ENCODE data around the gene FOXO3.

Gene FOXO3

DNA sequence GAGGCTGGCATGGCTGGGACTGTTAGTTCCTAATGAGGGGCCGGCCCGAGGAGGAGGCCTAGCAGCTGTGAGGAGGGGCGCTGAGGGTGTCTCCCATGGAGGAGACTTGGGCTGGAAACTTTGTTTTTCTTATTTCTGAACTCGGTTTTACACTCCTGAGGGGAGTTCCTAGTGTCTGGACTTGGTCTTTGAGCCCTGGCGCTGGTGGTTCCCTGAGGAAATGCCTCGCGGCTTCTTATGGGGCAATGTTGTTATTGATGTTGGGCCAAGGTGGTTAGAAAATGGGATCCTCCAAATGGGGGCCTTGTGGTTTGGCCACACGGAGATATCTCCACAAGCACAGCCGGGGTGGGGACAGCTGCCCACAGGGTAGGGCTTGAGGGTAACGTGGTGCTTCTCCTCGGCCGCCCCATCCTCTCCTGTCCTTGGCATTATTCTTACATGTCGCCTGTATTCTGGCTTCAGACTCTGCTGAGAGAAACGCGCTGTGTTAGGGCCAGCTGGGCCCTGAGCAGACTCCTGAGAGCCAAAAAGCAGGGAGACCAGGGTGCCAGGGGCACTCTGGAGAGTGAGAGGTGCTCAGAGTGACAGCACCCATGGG, 136.9 kb downstream of the FOXO3 start:
- DNase-seq: no peak
- no peaks in the 10 kb centered on the region for H3K27me3 ChIP-seq (ENCODE audit: insufficient read depth, low read depth, severe bottlenecking)
- H3K4me3 ChIP-seq (ENCODE audit: low read depth, low read length): no peak overlapping the region
- TF ChIP-seq, protein P1, sequence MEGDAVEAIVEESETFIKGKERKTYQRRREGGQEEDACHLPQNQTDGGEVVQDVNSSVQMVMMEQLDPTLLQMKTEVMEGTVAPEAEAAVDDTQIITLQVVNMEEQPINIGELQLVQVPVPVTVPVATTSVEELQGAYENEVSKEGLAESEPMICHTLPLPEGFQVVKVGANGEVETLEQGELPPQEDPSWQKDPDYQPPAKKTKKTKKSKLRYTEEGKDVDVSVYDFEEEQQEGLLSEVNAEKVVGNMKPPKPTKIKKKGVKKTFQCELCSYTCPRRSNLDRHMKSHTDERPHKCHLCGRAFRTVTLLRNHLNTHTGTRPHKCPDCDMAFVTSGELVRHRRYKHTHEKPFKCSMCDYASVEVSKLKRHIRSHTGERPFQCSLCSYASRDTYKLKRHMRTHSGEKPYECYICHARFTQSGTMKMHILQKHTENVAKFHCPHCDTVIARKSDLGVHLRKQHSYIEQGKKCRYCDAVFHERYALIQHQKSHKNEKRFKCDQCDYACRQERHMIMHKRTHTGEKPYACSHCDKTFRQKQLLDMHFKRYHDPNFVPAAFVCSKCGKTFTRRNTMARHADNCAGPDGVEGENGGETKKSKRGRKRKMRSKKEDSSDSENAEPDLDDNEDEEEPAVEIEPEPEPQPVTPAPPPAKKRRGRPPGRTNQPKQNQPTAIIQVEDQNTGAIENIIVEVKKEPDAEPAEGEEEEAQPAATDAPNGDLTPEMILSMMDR (IDR thresholded peaks at IDR 0.05; ENCODE audit: low read depth, low read length): no peak
- peaks cover 2% of the 10 kb centered on the region for H3K9me3 ChIP-seq (ENCODE audit: severe bottlenecking)
- H3K27ac ChIP-seq: no peak overlapping the region
- no peaks in the 10 kb centered on the region for H3K36me3 ChIP-seq

DNA sequence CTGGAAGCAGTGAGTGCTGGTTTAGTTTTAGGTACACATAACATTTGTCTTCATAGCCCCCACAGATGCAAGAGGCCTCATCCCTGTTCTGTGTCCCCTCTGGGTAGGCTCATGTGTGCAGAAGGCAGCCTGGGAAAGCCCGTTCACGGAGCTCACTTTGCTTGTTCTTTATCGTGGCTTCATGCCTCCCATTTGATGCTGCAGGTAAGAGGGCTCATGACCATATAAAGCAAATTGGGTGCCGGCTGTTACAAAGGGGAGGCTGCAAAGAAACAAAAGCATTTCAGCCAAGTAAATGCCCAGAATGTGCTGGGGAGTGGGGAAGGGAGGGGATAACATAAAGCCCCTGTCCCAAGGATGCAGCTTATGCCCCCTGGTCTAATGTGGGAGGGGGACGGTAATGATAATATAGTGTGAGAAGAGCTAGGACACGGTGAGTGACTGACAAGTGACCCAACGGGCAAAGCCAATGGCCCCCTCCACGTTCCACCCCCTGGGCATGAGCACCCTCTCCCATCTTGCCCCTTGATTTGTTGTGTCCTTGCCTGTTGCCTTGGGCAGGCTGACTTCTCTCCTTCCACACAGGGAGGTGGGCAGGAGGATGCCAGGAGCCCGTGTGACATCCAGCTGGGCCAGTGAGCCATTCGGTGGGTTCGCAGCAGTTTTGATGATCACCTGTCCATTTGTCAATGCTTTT, 138.0 kb downstream of the FOXO3 start:
- no peak for DNase-seq
- Histone ChIP-seq H3K4me3 (ENCODE audit: low read depth, low read length) (no peak overlapping the region), H3K27ac (no peak overlapping the region), H3K9me3 (ENCODE audit: severe bottlenecking) (peaks cover 3% of the 10 kb centered on the region), H3K27me3 (ENCODE audit: insufficient read depth, low read depth, severe bottlenecking) (no peaks in the 10 kb centered on the region), H3K36me3 (no peaks in the 10 kb centered on the region)
- TF ChIP-seq, protein P1 (IDR thresholded peaks at IDR 0.05; ENCODE audit: low read depth, low read length): no peak

DNA sequence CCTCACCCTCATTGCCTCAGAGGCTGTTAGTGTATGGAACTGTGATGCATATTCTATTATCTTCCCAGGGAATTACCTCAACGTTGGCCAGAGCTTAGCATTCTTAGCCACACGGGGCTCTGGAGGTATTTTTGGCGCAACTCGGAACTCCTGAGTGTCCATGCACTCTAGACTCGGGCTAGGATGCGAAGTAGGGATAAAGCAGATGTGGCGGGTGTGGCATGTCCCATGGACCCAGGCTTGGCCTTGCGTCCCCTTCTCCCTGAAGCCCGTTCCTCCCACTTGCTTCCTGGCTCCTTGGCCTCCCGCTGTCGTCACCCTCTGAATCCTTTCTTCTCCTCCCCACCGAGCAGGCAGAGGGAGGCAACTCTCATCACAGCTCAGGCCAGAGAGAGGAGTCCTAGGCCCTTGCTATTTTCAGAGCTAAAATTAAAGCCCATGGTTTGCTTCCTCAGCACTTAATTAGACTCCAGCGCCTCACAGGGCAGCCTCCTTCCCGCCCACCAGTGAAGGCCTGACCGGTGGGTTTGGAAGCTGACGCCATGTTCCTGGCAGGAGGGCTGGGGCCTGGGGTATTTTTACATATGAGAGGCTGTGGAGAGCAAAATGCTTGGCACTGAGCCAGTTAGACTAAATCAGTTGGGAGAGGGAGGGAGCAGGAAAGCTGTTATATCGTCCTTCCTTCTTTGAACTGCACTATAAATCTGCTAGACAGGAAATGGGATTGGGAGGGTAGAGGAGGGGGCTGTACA, 138.7 kb downstream of the FOXO3 start:
- Histone ChIP-seq H3K27me3 (ENCODE audit: insufficient read depth, low read depth, severe bottlenecking) (no peaks in the 10 kb centered on the region), H3K36me3 (no peaks in the 10 kb centered on the region), H3K9me3 (ENCODE audit: severe bottlenecking) (peaks cover 3% of the 10 kb centered on the region), H3K4me3 (ENCODE audit: low read depth, low read length) (no peak overlapping the region), H3K27ac (no peak overlapping the region)
- no peak for DNase-seq
- TF ChIP-seq, protein P1 (IDR thresholded peaks at IDR 0.05; ENCODE audit: low read depth, low read length): no peak

DNA sequence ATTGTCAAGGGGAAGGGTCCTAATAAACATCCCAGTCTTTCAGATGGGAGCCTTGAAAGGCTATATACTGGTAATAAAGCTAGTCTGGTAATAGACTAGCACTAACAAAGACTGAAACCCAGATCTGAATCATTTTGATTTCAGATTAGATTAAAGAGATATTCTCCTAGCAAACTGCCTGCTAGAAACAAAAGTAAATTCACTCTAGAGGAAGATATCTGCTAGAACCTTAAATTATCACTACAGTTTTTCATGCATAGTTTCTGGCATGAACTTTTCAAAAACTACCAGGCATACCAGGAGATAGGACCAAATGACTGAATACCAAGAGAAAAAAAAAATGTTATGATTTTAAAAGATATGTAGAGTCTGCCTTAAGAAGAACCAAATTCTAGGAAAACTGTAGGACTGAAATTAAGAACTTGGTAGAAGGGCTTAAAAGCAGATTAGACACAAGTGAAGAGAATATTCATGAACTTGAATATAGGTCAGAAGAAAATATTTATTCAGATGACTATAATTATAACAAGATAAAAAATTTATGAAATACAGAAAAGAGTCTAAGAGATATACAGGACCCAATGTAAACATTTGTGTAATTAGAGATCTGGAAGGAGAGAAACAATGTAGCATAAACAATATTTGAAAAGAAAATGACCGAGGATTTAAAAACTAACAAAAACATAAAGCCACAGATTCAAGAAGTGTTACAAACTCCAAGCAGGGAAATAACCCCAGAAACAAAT, 141.6 kb downstream of the FOXO3 start:
- no peaks in the 10 kb centered on the region for H3K27me3 ChIP-seq (ENCODE audit: insufficient read depth, low read depth, severe bottlenecking)
- H3K9me3 ChIP-seq (ENCODE audit: severe bottlenecking): peaks cover 3% of the 10 kb centered on the region
- no peak overlapping the region for H3K27ac ChIP-seq
- TF ChIP-seq, protein P1 (IDR thresholded peaks at IDR 0.05; ENCODE audit: low read depth, low read length): no peak
- no peaks in the 10 kb centered on the region for H3K36me3 ChIP-seq
- no peak overlapping the region for H3K4me3 ChIP-seq (ENCODE audit: low read depth, low read length)
- no peak for DNase-seq

DNA sequence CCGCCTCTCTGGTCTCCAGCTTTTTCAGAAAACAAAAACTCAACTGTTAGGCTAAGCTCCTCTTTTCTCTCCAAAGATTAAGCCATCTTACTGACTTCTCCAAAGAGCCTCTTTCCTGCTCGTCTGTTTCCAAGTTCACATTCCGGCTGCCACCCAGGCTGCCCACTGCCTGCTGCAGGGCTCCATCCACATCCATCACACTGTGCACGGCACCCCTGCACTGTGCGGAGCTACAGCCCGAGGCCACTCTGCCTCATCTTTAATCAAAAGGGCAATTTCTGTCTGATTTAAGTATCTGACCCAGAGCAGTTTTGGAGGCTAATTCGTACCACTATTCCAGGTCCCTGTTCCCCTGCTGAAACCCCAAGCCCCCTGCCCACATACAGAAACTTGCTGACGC, 145.9 kb downstream of the FOXO3 start:
- no peak overlapping the region for H3K27ac ChIP-seq
- H3K9me3 ChIP-seq (ENCODE audit: severe bottlenecking): peaks cover 3% of the 10 kb centered on the region
- H3K27me3 ChIP-seq (ENCODE audit: insufficient read depth, low read depth, severe bottlenecking): no peaks in the 10 kb centered on the region
- H3K4me3 ChIP-seq (ENCODE audit: low read depth, low read length): no peak overlapping the region
- H3K36me3 ChIP-seq: no peaks in the 10 kb centered on the region
- TF ChIP-seq, protein P1 (IDR thresholded peaks at IDR 0.05; ENCODE audit: low read depth, low read length): no peak
- no peak for DNase-seq
